Uterus (tissue), 4 donors: ENCODE data around the gene ITGB5. TPM values are rescaled to one million over a fixed set of nuclear protein-coding genes. Genes with fewer than 3 reads are reported as not detected.

Experiments
- DNase-seq, 2 donors: peaks; one replicate each; pipeline ENCODE4 v3.0.0-alpha.2; 2019 to 2020
- H3K27ac ChIP-seq, 2 donors: fragments of 200-600 bp; sonication (generic); 1 replicate in 1 of 2; 2 replicates in 1 of 2; pipeline ENCODE4 v1.5.1; 2016 to 2018
- H3K27me3 ChIP-seq, 2 donors: fragments of 200-600 bp; sonication (generic); one replicate each; pipeline ENCODE4 v1.5.1; 2018 to 2019; ENCODE audit warnings: control low read depth in 1 of 2
- H3K36me3 ChIP-seq, 2 donors: fragments of 200-600 bp; sonication (generic); one replicate each; pipeline ENCODE4 v1.5.1; 2019; ENCODE audit warnings: control low read depth in 1 of 2
- H3K4me1 ChIP-seq, 2 donors: fragments of 200-600 bp; sonication (generic); one replicate each; pipeline ENCODE4 v1.5.1; 2018 to 2019; ENCODE audit warnings: control low read depth in 1 of 2
- H3K4me3 ChIP-seq, 2 donors: fragments of 200-600 bp; sonication (generic); 1 replicate in 1 of 2; 2 replicates in 1 of 2; pipeline ENCODE4 v1.5.1; 2018 to 2019; ENCODE audit warnings: mild to moderate bottlenecking in 1 of 2
- H3K9me3 ChIP-seq, 2 donors: fragments of 200-600 bp; sonication (generic); one replicate each; pipeline ENCODE4 v1.5.1; 2019; ENCODE audit warnings: control low read depth in 1 of 2
- CTCF ChIP-seq, 4 experiments: fragments of 200-600 bp in 2 of 4; fragments of 450-650 bp in 2 of 4; sonication (generic) in 2 of 4; IDR thresholded peaks; one replicate each; pipeline ENCODE4 v1.5.1; 2016 to 2019; ENCODE audit warnings: antibody characterized with exemption in 4 of 4, mild to moderate bottlenecking in 2 of 4, moderate library complexity in 1 of 4
- POLR2A ChIP-seq, 2 donors: fragments of 450-650 bp; IDR thresholded peaks; one replicate each; pipeline ENCODE4 v1.6.1; 2016; ENCODE audit warnings: antibody characterized with exemption in 2 of 2, mild to moderate bottlenecking in 1 of 2, moderate library complexity in 1 of 2
- intact Hi-C: fragments of 100-400 bp; cut with DNase I; formaldehyde crosslinking; loops from one replicate; pipeline ENCODE4 v1.15.1; 2023; ENCODE audit warnings: low total_unique reads
- total RNA-seq, 4 donors: library from RNA; depleted of rRNA in 3 of 4; stranded (reverse); fragments of >200 nt in 3 of 4; gene quantifications; one replicate each; pipeline versions ENCODE4 v1.1.0 to v1.2.4, GENCODE V29; 2014 to 2023
- donor health status: DM: yes; HTN: yes; CAD: no.

The ITGB5 gene
- total RNA-seq, 4 donors from 2014 or later = 28.7 to 106 (median 71.6) TPM

GRCh38 chr3:124741027-124741426, 146.1 kb downstream of the ITGB5 start:
- TF ChIP-seq POLR2A (IDR thresholded peaks at IDR 0.05) (no peak), CTCF (IDR thresholded peaks at IDR 0.05) (no peak)
- H3K4me1 ChIP-seq = no peaks in the 10 kb centered on the region
- no peak overlapping the region for H3K4me3 ChIP-seq
- no peaks in the 10 kb centered on the region for H3K9me3 ChIP-seq
- H3K36me3 ChIP-seq = no peaks in the 10 kb centered on the region
- DNase-seq = no peak
- H3K27ac ChIP-seq = no peak overlapping the region
- no peaks in the 10 kb centered on the region for H3K27me3 ChIP-seq
- intact Hi-C loops = no loop called here

- TF ChIP-seq CTCF (IDR thresholded peaks at IDR 0.05) = no peak
- no peak for TF ChIP-seq POLR2A (IDR thresholded peaks at IDR 0.05)
- H3K27me3 ChIP-seq = no peaks in the 10 kb centered on the region
- peaks cover 3 to 10% of the 10 kb centered on the region in 2 donors for H3K4me1 ChIP-seq
- intact Hi-C loops = no loop called here
- H3K27ac ChIP-seq = no peak overlapping the region
- no peaks in the 10 kb centered on the region for H3K9me3 ChIP-seq
- no peak for DNase-seq
- H3K4me3 ChIP-seq = no peak overlapping the region
- H3K36me3 ChIP-seq = no peaks in the 10 kb centered on the region
Measured at GRCh38 chr3:124731760-124732159, 155.4 kb downstream of the ITGB5 start.

- Histone ChIP-seq H3K9me3 (no peaks in the 10 kb centered on the region), H3K27ac (peak overlapping the region in 1 of 2 donors; percentile 75), H3K4me1 (peaks cover 3 to 10% of the 10 kb centered on the region in 2 donors), H3K27me3 (no peaks in the 10 kb centered on the region), H3K36me3 (no peaks in the 10 kb centered on the region), H3K4me3 (peak overlapping the region; percentile 85 to 97)
- intact Hi-C loops = no loop called here
- no peak for DNase-seq
- no peak for TF ChIP-seq POLR2A (IDR thresholded peaks at IDR 0.05)
- no peak for TF ChIP-seq CTCF (IDR thresholded peaks at IDR 0.05)
Measured at GRCh38 chr3:124730941-124731297, 156.2 kb downstream of the ITGB5 start.

GRCh38 chr3:124730129-124730940, 156.8 kb downstream of the ITGB5 start, which contains the start of gene UMPS:
UMPS (plus strand) TSS chr3:124730452; CDS start chr3:124730472, 20 bp downstream.
- Histone ChIP-seq H3K27ac (peak within 1 kb of the TSS; percentile 75 to 80), H3K4me3 (peak within 1 kb of the TSS; percentile 85 to 97), H3K27me3 (no peaks in the 10 kb centered on the region), H3K36me3 (no peaks in the 10 kb centered on the region), H3K9me3 (no peaks in the 10 kb centered on the region), H3K4me1 (peaks cover 3 to 10% of the 10 kb centered on the region in 2 donors)
- TF ChIP-seq CTCF (IDR thresholded peaks at IDR 0.05) (no peak), POLR2A (IDR thresholded peaks at IDR 0.05) (peak; percentile 23 to 51)
- peak; percentile 85 to 91 for DNase-seq
- intact Hi-C loops = no loop called here

GRCh38 chr3:124722589-124722988, 164.6 kb downstream of the ITGB5 start:
- Histone ChIP-seq H3K27ac (no peak overlapping the region), H3K4me3 (no peak overlapping the region), H3K36me3 (no peaks in the 10 kb centered on the region), H3K9me3 (no peaks in the 10 kb centered on the region), H3K27me3 (no peaks in the 10 kb centered on the region), H3K4me1 (no peaks in the 10 kb centered on the region)
- DNase-seq = no peak
- TF ChIP-seq POLR2A (IDR thresholded peaks at IDR 0.05) (no peak), CTCF (IDR thresholded peaks at IDR 0.05) (no peak)
- intact Hi-C loops = no loop called here
